ENCODE measurements around the gene ADAM15.

- no peak for TF ChIP-seq ZNF830 (tag by site-specific recombination; IDR thresholded peaks at IDR 0.05; ENCODE audit: low read depth)
- no peak for TF ChIP-seq CTCF (tag by site-specific recombination; IDR thresholded peaks at IDR 0.05)
- TF ChIP-seq, protein P1, sequence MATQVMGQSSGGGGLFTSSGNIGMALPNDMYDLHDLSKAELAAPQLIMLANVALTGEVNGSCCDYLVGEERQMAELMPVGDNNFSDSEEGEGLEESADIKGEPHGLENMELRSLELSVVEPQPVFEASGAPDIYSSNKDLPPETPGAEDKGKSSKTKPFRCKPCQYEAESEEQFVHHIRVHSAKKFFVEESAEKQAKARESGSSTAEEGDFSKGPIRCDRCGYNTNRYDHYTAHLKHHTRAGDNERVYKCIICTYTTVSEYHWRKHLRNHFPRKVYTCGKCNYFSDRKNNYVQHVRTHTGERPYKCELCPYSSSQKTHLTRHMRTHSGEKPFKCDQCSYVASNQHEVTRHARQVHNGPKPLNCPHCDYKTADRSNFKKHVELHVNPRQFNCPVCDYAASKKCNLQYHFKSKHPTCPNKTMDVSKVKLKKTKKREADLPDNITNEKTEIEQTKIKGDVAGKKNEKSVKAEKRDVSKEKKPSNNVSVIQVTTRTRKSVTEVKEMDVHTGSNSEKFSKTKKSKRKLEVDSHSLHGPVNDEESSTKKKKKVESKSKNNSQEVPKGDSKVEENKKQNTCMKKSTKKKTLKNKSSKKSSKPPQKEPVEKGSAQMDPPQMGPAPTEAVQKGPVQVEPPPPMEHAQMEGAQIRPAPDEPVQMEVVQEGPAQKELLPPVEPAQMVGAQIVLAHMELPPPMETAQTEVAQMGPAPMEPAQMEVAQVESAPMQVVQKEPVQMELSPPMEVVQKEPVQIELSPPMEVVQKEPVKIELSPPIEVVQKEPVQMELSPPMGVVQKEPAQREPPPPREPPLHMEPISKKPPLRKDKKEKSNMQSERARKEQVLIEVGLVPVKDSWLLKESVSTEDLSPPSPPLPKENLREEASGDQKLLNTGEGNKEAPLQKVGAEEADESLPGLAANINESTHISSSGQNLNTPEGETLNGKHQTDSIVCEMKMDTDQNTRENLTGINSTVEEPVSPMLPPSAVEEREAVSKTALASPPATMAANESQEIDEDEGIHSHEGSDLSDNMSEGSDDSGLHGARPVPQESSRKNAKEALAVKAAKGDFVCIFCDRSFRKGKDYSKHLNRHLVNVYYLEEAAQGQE (tag by site-specific recombination; IDR thresholded peaks at IDR 0.05): no peak
- no peak for TF ChIP-seq ZEB2 (tag by site-specific recombination; IDR thresholded peaks at IDR 0.05)
- no peak for TF ChIP-seq HOXA7 (CRISPR knock-in tag; IDR thresholded peaks at IDR 0.05; ENCODE audit: borderline replicate concordance)
- no peak for TF ChIP-seq ZNF548 (tag by site-specific recombination; IDR thresholded peaks at IDR 0.05)
- TF ChIP-seq ZNF184 (tag by site-specific recombination; IDR thresholded peaks at IDR 0.05): no peak
- no peak for TF ChIP-seq ZNF701 (tag by site-specific recombination; IDR thresholded peaks at IDR 0.05)
- TF ChIP-seq KLF10 (tag by site-specific recombination; IDR thresholded peaks at IDR 0.05): no peak
- no peak for TF ChIP-seq ZNF549 (tag by site-specific recombination; IDR thresholded peaks at IDR 0.05)
Observed at GRCh38 chr1:155014709-155015508, 36.2 kb upstream of the ADAM15 start.

All from HEK293 (cell line).